Neuronal stem cell (in vitro differentiated cells): ENCODE data around the gene NTHL1.

Source experiments
- DNase-seq: peaks from one replicate; pipeline ENCODE4 v3.0.0-alpha.2; 2013; ENCODE audit warnings: low spot score
- H2AFZ ChIP-seq: one replicate; pipeline ENCODE4 v1.6.1; 2013; ENCODE audit warnings: mild to moderate bottlenecking, low read length, inconsistent platforms
- H2AK5ac ChIP-seq: 2 replicates; pipeline ENCODE4 v1.6.1; 2013; ENCODE audit warnings: low read depth, mild to moderate bottlenecking, inconsistent platforms, low read length, moderate library complexity, mixed read lengths
- H2BK120ac ChIP-seq: 2 replicates; pipeline ENCODE4 v1.6.1; 2013; ENCODE audit warnings: low read depth, mild to moderate bottlenecking, inconsistent platforms, low read length, moderate library complexity, mixed read lengths
- H2BK12ac ChIP-seq: one replicate; pipeline ENCODE4 v1.6.1; 2013; ENCODE audit warnings: low read length, inconsistent platforms
- H2BK15ac ChIP-seq: 2 replicates; pipeline ENCODE4 v1.6.1; 2013; ENCODE audit warnings: mild to moderate bottlenecking, low read length, inconsistent platforms, mixed read lengths
- H2BK5ac ChIP-seq: one replicate; pipeline ENCODE4 v1.6.1; 2013; ENCODE audit warnings: inconsistent platforms, mild to moderate bottlenecking, low read length, moderate library complexity
- H3K14ac ChIP-seq: one replicate; pipeline ENCODE4 v1.6.1; 2013; ENCODE audit warnings: low read length, inconsistent platforms
- H3K18ac ChIP-seq: 2 replicates; pipeline ENCODE4 v1.6.1; 2013; ENCODE audit warnings: low read length, inconsistent platforms
- H3K23ac ChIP-seq: 2 replicates; pipeline ENCODE4 v1.6.1; 2013; ENCODE audit warnings: low read depth, mild to moderate bottlenecking, mixed read lengths, low read length, inconsistent platforms; ENCODE audit not compliant: poor library complexity
- H3K27ac ChIP-seq: replicated peaks from 3 replicates; pipeline ENCODE4 v1.5.1; 2013; ENCODE audit warnings: low read length, inconsistent platforms
- H3K27me3 ChIP-seq, 3 experiments: 2 replicates each; pipeline ENCODE4 v1.6.1; 2013; ENCODE audit warnings: low read length in 3 of 3, mild to moderate bottlenecking in 2 of 3, inconsistent platforms in 1 of 3, low read depth in 1 of 3, mixed read lengths in 1 of 3, moderate library complexity in 1 of 3; ENCODE audit not compliant: control insufficient read depth in 3 of 3, insufficient read depth in 3 of 3
- H3K36me3 ChIP-seq, 2 donors: replicated peaks in 1 of 2; 2 replicates each; pipeline ENCODE4 v1.6.1; 2013; ENCODE audit warnings: low read length in 2 of 2; ENCODE audit not compliant: control insufficient read depth in 2 of 2, insufficient read depth in 2 of 2
- H3K4ac ChIP-seq: 2 replicates; pipeline ENCODE4 v1.6.1; 2013; ENCODE audit warnings: inconsistent platforms, mild to moderate bottlenecking, low read length, moderate library complexity
- H3K4me1 ChIP-seq, 2 donors: 1 replicate in 1 of 2; 2 replicates in 1 of 2; pipeline ENCODE4 v1.6.1; 2013; ENCODE audit warnings: low read length in 2 of 2, low read depth in 1 of 2; ENCODE audit not compliant: control insufficient read depth in 2 of 2, insufficient read depth in 1 of 2
- H3K4me2 ChIP-seq: one replicate; pipeline ENCODE4 v1.6.1; 2013; ENCODE audit warnings: mild to moderate bottlenecking, low read length, inconsistent platforms; ENCODE audit not compliant: insufficient read depth, poor library complexity, severe bottlenecking
- H3K4me3 ChIP-seq, 2 donors: 2 replicates each; pipeline ENCODE4 v1.5.1; 2013; ENCODE audit warnings: low read length in 2 of 2, mild to moderate bottlenecking in 2 of 2, inconsistent platforms in 1 of 2, moderate library complexity in 1 of 2
- H3K79me1 ChIP-seq: one replicate; pipeline ENCODE4 v1.6.1; 2013; ENCODE audit warnings: low read depth, mild to moderate bottlenecking, inconsistent platforms, low read length, moderate library complexity
- H3K9ac ChIP-seq: one replicate; pipeline ENCODE4 v1.6.1; 2013; ENCODE audit warnings: mild to moderate bottlenecking, low read depth, low read length, inconsistent platforms; ENCODE audit not compliant: poor library complexity
- H3K9me3 ChIP-seq, 2 donors: replicated peaks in 1 of 2; 2 replicates each; pipeline versions ENCODE3 to v1.6.1; 2013; ENCODE audit warnings: low read length in 2 of 2, mild to moderate bottlenecking in 2 of 2, inconsistent platforms in 1 of 2, low read depth in 1 of 2, mixed read lengths in 1 of 2, moderate library complexity in 1 of 2; ENCODE audit not compliant: control insufficient read depth in 2 of 2, insufficient read depth in 1 of 2
- H4K8ac ChIP-seq: one replicate; pipeline ENCODE4 v1.6.1; 2013; ENCODE audit warnings: low read depth, mild to moderate bottlenecking, inconsistent platforms, low read length, moderate library complexity
- H4K91ac ChIP-seq: one replicate; pipeline ENCODE4 v1.6.1; 2013; ENCODE audit warnings: low read length, low read depth, mild to moderate bottlenecking, inconsistent platforms; ENCODE audit not compliant: poor library complexity
- WGBS, 2 donors: extraction: QIAGEN DNeasy Blood & Tissue Kit; methylation state at CpG; one replicate each; pipeline ENCODE4 v1.1.7; 2013; ENCODE audit warnings: missing lambda C conversion rate in 2 of 2, mixed read lengths in 1 of 2; ENCODE audit not compliant: insufficient read length in 2 of 2, insufficient replicate concordance in 1 of 2; ENCODE audit errors: extremely low coverage in 2 of 2; 5-methylcytosine and 5-hydroxymethylcytosine counted together

NTHL1 gene

DNA sequence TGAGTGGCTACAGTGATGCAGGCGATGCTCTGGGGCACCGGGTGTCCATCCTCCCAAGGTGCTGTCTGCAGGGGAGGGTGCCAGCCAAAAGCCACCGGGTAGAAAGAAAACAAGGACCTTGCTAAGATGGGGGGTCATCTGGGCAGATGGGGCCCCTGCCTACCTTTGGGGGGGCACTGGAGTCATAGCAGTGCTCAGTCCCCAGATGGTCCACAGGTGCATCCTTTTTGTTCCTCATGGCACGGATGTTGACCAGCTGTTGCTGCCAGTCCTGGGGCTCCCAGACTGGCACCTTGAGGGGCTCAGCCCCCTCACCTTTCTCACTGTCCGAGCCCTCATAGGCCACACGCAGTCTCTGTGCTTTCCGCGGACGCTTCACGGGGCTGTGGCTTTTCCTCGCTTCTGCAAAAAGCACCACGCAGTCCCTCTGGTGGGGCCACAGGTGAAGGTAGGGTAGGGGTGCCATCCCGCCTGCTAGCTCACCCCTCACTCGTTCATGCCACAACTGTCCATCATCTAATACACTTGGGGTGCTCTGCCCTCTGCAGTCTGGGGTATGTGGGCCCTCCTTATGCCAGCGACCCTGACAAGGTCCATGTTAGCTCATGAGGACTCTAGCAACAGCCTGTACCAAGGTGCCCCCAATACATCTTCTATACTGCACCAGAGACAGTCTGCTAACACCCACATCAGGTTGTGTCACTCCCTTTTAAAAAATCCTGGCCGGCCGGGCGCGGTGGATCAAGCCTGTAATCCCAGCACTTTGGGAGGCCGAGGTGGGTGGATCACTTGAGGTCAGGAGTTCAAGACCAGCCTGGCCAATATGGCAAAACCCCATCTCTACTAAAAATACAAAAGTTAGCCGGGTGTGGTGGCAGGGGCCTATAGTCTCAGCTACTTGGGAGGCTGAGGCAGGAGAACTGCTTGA lies 1.4 kb downstream of the NTHL1 start:
- H3K14ac ChIP-seq: no peak overlapping the region
- peaks cover 9% of the 10 kb centered on the region for H3K79me1 ChIP-seq
- H3K4me1 ChIP-seq: peaks cover 8 to 11% of the 10 kb centered on the region in 2 donors
- H4K8ac ChIP-seq: no peak overlapping the region
- no CpG with 5 or more reads among the region's 21 CpGs for WGBS, 2 donors
- H2BK5ac ChIP-seq: no peak overlapping the region
- peak overlapping the region; percentile 52 for H2AK5ac ChIP-seq
- no peaks in the 10 kb centered on the region for H3K27me3 ChIP-seq
- H3K9ac ChIP-seq: peak overlapping the region; percentile 34
- H2BK12ac ChIP-seq: peak overlapping the region; percentile 41
- peak overlapping the region in 1 of 2 donors; percentile 87 for H3K4me3 ChIP-seq
- H3K23ac ChIP-seq: no peak overlapping the region
- H3K18ac ChIP-seq: no peak overlapping the region
- no peak overlapping the region for H3K4ac ChIP-seq
- no peak overlapping the region for H3K27ac ChIP-seq
- peaks cover 10 to 14% of the 10 kb centered on the region in 2 donors for H3K36me3 ChIP-seq
- H3K4me2 ChIP-seq: peak overlapping the region; percentile 85
- no peak overlapping the region for H4K91ac ChIP-seq
- H2AFZ ChIP-seq: no peak overlapping the region
- H2BK15ac ChIP-seq: no peak overlapping the region
- no peak overlapping the region for H2BK120ac ChIP-seq
- DNase-seq: no peak
- no peaks in the 10 kb centered on the region for H3K9me3 ChIP-seq

GRCh38 chr16:2044541-2044940 lies 3.1 kb downstream of the NTHL1 start:
- H2AK5ac ChIP-seq: no peak overlapping the region
- H3K36me3 ChIP-seq: peaks cover 0 to 11% of the 10 kb centered on the region in 2 donors
- no peak overlapping the region for H2BK5ac ChIP-seq
- H4K8ac ChIP-seq: no peak overlapping the region
- no peak overlapping the region for H3K27ac ChIP-seq
- H2BK12ac ChIP-seq: no peak overlapping the region
- no CpG with 5 or more reads among the region's 22 CpGs for WGBS, 2 donors
- H3K27me3 ChIP-seq: no peaks in the 10 kb centered on the region
- H2AFZ ChIP-seq: no peak overlapping the region
- no peak overlapping the region for H3K4me2 ChIP-seq
- H2BK15ac ChIP-seq: no peak overlapping the region
- no peak overlapping the region for H3K4me3 ChIP-seq
- H4K91ac ChIP-seq: no peak overlapping the region
- no peak overlapping the region for H3K14ac ChIP-seq
- H2BK120ac ChIP-seq: no peak overlapping the region
- H3K79me1 ChIP-seq: peaks cover 11% of the 10 kb centered on the region
- H3K9ac ChIP-seq: no peak overlapping the region
- no peak overlapping the region for H3K18ac ChIP-seq
- no peak overlapping the region for H3K23ac ChIP-seq
- H3K4me1 ChIP-seq: peaks cover 8 to 11% of the 10 kb centered on the region in 2 donors
- no peaks in the 10 kb centered on the region for H3K9me3 ChIP-seq
- no peak for DNase-seq
- no peak overlapping the region for H3K4ac ChIP-seq

DNA sequence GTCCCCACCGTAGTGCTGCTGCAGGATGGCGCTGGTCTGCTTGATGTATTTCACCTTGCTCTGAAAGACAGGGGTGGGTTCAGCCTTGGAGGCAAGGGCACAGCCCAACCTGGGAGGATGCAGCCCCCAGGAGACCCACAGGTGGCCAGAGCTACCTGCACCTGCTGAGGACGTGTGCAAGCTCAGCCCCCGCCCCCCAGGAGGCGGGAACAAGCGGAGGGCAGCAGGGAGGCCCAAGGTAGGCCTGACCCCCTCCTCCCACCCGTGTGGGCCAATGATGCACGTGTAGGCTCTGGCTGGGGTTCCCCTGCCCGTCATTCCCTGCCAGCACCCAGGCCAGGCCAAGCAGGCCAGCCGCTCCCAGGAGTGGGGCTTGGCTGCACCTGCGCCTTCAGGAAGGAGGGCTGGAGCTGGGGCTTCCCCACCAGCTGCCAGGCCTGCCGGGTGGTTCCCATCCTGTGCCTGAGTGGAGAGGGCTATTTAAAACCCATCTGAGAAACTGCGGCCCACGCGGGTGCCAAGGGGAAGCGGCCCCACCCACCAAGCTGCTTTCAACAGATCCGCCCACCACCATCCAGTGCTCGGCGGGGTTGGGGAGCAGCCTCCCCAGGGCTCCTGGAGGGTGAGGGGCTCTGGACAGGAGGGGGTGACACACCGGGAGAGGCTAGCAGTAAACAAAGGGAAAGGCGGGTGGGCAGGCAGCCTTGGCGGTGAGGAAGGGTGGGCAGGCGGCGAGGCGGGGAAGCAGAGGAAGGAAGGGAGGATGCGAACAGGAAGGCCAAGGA lies 3.8 kb downstream of the NTHL1 start:
- peak overlapping the region; percentile 85 for H3K23ac ChIP-seq
- no peak overlapping the region for H3K9ac ChIP-seq
- H3K27ac ChIP-seq: no peak overlapping the region
- H3K27me3 ChIP-seq: no peaks in the 10 kb centered on the region
- H2AFZ ChIP-seq: no peak overlapping the region
- peaks cover 0 to 11% of the 10 kb centered on the region in 2 donors for H3K36me3 ChIP-seq
- H2BK5ac ChIP-seq: no peak overlapping the region
- WGBS, 2 donors: no CpG with 5 or more reads among the region's 26 CpGs
- no peak overlapping the region for H4K91ac ChIP-seq
- H3K4me3 ChIP-seq: no peak overlapping the region
- no peak overlapping the region for H3K4me2 ChIP-seq
- H3K4me1 ChIP-seq: peaks cover 8 to 16% of the 10 kb centered on the region in 2 donors
- peak overlapping the region; percentile 10 for H2BK12ac ChIP-seq
- peaks cover 11% of the 10 kb centered on the region for H3K79me1 ChIP-seq
- no peak for DNase-seq
- H2BK120ac ChIP-seq: no peak overlapping the region
- no peak overlapping the region for H3K4ac ChIP-seq
- no peak overlapping the region for H4K8ac ChIP-seq
- H3K14ac ChIP-seq: peak overlapping the region; percentile 56
- H2BK15ac ChIP-seq: no peak overlapping the region
- no peak overlapping the region for H2AK5ac ChIP-seq
- no peak overlapping the region for H3K18ac ChIP-seq
- H3K9me3 ChIP-seq: no peaks in the 10 kb centered on the region
